IPS-18a (cell line): ENCODE measurements around the gene SFT2D3.

Experiments
- H3K27ac ChIP-seq: one replicate; pipeline ENCODE4 v1.5.1; 2013; ENCODE audit warnings: low read length
- H3K27me3 ChIP-seq: one replicate; pipeline ENCODE4 v1.6.1; 2013; ENCODE audit warnings: mild to moderate bottlenecking, low read length; ENCODE audit not compliant: control insufficient read depth, insufficient read depth
- H3K36me3 ChIP-seq: one replicate; pipeline ENCODE4 v1.6.1; 2013; ENCODE audit warnings: low read depth, low read length; ENCODE audit not compliant: control insufficient read depth
- H3K4me1 ChIP-seq: one replicate; pipeline ENCODE4 v1.6.1; 2013; ENCODE audit warnings: low read depth, low read length; ENCODE audit not compliant: control insufficient read depth
- H3K4me3 ChIP-seq: one replicate; pipeline ENCODE4 v1.5.1; 2013; ENCODE audit warnings: low read length
- H3K9ac ChIP-seq: one replicate; pipeline ENCODE4 v1.6.1; 2013; ENCODE audit warnings: mild to moderate bottlenecking, low read length, moderate library complexity
- H3K9me3 ChIP-seq: one replicate; pipeline ENCODE4 v1.6.1; 2013; ENCODE audit warnings: low read depth, low read length; ENCODE audit not compliant: control insufficient read depth

The SFT2D3 gene

GRCh38 chr2:127669056-127669455 is 32.2 kb upstream of the SFT2D3 start:
- H3K27ac ChIP-seq, result no peak overlapping the region
- H3K4me3 ChIP-seq, result no peak overlapping the region
- no peaks in the 10 kb centered on the region for H3K9me3 ChIP-seq
- H3K9ac ChIP-seq, result no peak overlapping the region
- H3K4me1 ChIP-seq, result peaks cover 3% of the 10 kb centered on the region
- H3K36me3 ChIP-seq, result no peaks in the 10 kb centered on the region
- peaks cover 46% of the 10 kb centered on the region for H3K27me3 ChIP-seq

- Histone ChIP-seq H3K27ac (no peak overlapping the region), H3K9ac (no peak overlapping the region), H3K27me3 (peaks cover 42% of the 10 kb centered on the region), H3K4me1 (no peaks in the 10 kb centered on the region), H3K36me3 (no peaks in the 10 kb centered on the region), H3K4me3 (no peak overlapping the region), H3K9me3 (no peaks in the 10 kb centered on the region)
Observed at GRCh38 chr2:127670055-127670956, 31.0 kb upstream of the SFT2D3 start.

GRCh38 chr2:127670957-127671290 is 30.4 kb upstream of the SFT2D3 start:
- no peak overlapping the region for H3K4me3 ChIP-seq
- no peaks in the 10 kb centered on the region for H3K9me3 ChIP-seq
- H3K36me3 ChIP-seq, result no peaks in the 10 kb centered on the region
- no peak overlapping the region for H3K27ac ChIP-seq
- H3K9ac ChIP-seq, result no peak overlapping the region
- peaks cover 1% of the 10 kb centered on the region for H3K4me1 ChIP-seq
- peaks cover 42% of the 10 kb centered on the region for H3K27me3 ChIP-seq

GRCh38 chr2:127671557-127672302 is 29.6 kb upstream of the SFT2D3 start:
- Histone ChIP-seq H3K27me3 (peaks cover 42% of the 10 kb centered on the region), H3K36me3 (no peaks in the 10 kb centered on the region)

GRCh38 chr2:127672341-127673224 is 28.7 kb upstream of the SFT2D3 start:
- Histone ChIP-seq H3K9ac (no peak overlapping the region), H3K36me3 (no peaks in the 10 kb centered on the region), H3K27ac (no peak overlapping the region), H3K27me3 (peaks cover 46% of the 10 kb centered on the region), H3K9me3 (no peaks in the 10 kb centered on the region), H3K4me3 (no peak overlapping the region), H3K4me1 (peaks cover 3% of the 10 kb centered on the region)

More at GRCh38 chr2:127671557-127672302, 29.6 kb upstream of the SFT2D3 start:
- Histone ChIP-seq H3K4me3 (no peak overlapping the region), H3K9ac (no peak overlapping the region), H3K27ac (no peak overlapping the region), H3K4me1 (peaks cover 3% of the 10 kb centered on the region), H3K9me3 (no peaks in the 10 kb centered on the region)

GRCh38 chr2:127673291-127674069 is 27.8 kb upstream of the SFT2D3 start:
- H3K4me1 ChIP-seq, result peaks cover 3% of the 10 kb centered on the region
- no peak overlapping the region for H3K27ac ChIP-seq
- H3K4me3 ChIP-seq, result no peak overlapping the region
- no peak overlapping the region for H3K9ac ChIP-seq
- H3K27me3 ChIP-seq, result peaks cover 50% of the 10 kb centered on the region
- no peaks in the 10 kb centered on the region for H3K9me3 ChIP-seq
- H3K36me3 ChIP-seq, result no peaks in the 10 kb centered on the region

GRCh38 chr2:127674241-127675209 is 26.8 kb upstream of the SFT2D3 start:
- Histone ChIP-seq H3K4me1 (peaks cover 3% of the 10 kb centered on the region), H3K4me3 (peak overlapping the region; percentile 46), H3K9me3 (no peaks in the 10 kb centered on the region), H3K36me3 (no peaks in the 10 kb centered on the region), H3K9ac (no peak overlapping the region), H3K27me3 (peaks cover 50% of the 10 kb centered on the region), H3K27ac (no peak overlapping the region)

- no peaks in the 10 kb centered on the region for H3K9me3 ChIP-seq
- no peak within 1 kb of the TSS for H3K27ac ChIP-seq
- peak within 1 kb of the TSS; percentile 68 for H3K4me3 ChIP-seq
- H3K4me1 ChIP-seq, result peaks cover 3% of the 10 kb centered on the region
- H3K27me3 ChIP-seq, result peaks cover 50% of the 10 kb centered on the region
- no peak within 1 kb of the TSS for H3K9ac ChIP-seq
- H3K36me3 ChIP-seq, result no peaks in the 10 kb centered on the region
Observed at GRCh38 chr2:127675331-127676261, 25.7 kb upstream of the SFT2D3 start, which contains the start of gene LIMS2. LIMS2 (minus strand) TSS chr2:127675530; CDS start chr2:127675024, 506 bp downstream.

GRCh38 chr2:127676906-127677305 is 24.4 kb upstream of the SFT2D3 start:
- H3K36me3 ChIP-seq, result no peaks in the 10 kb centered on the region
- H3K27me3 ChIP-seq, result peaks cover 50% of the 10 kb centered on the region
- H3K4me3 ChIP-seq, result no peak overlapping the region
- no peak overlapping the region for H3K9ac ChIP-seq
- H3K4me1 ChIP-seq, result peaks cover 3% of the 10 kb centered on the region
- H3K27ac ChIP-seq, result no peak overlapping the region
- no peaks in the 10 kb centered on the region for H3K9me3 ChIP-seq
